ENCODE data around the gene TMEM45A. TPM values are rescaled to one million over a fixed set of nuclear protein-coding genes. Genes with fewer than 3 reads are reported as not detected.
"Not testable (repeated sequence)": the region's sequence is repeated elsewhere in the genome, so short reads cannot be mapped to it uniquely, and the experiment has no call there.

The TMEM45A gene
- total RNA-seq, 2 donors from 2014 or later, result 5.8 to 7.8 TPM

DNA sequence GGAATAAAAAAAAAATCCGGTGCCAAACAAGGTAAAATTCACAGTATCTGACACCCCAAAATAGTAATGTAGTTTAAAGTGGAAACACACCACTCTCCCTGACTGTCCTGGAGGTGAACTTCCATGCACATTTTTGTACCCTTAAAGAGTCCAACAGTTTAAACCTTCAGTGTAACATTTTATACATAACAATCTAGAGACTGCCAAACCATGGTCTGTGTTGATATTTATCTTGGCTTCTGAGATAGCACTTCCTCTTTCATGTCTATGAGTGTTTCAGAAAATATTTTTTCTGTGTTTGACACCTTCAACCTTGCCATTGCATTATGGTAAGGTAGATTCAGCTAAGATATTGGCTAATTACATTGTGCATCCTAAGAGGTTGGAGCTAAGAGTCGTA is 13.9 kb downstream of the TMEM45A start:
- H3K27me3 Mint-ChIP-seq (ENCODE audit: insufficient read depth), result peaks cover 9% of the 10 kb centered on the region
- no peak overlapping the region for H3K27ac Mint-ChIP-seq
- peaks cover 21% of the 10 kb centered on the region for H3K9me3 Mint-ChIP-seq
- no peaks in the 10 kb centered on the region for H3K4me1 Mint-ChIP-seq
- Histone ChIP-seq H3K9me3 (ENCODE audit: control insufficient read depth, low read length) (peaks cover 16% of the 10 kb centered on the region), H3K36me3 (ENCODE audit: control insufficient read depth, insufficient read depth, low read length) (no peaks in the 10 kb centered on the region), H3K27ac (ENCODE audit: low read depth, low read length) (no peak overlapping the region), H3K9ac (ENCODE audit: extremely low read depth, low read length, poor library complexity, severe bottlenecking) (no peak overlapping the region), H3K4me1 (ENCODE audit: control insufficient read depth, insufficient read depth, low read length) (no peaks in the 10 kb centered on the region), H3K27me3 (ENCODE audit: control insufficient read depth, insufficient read depth, low read length, poor library complexity, severe bottlenecking) (no peaks in the 10 kb centered on the region), H3K4me3 (ENCODE audit: low read length) (no peak overlapping the region)
- no peak overlapping the region for H3K4me3 Mint-ChIP-seq
- WGBS, 2 experiments (ENCODE audit: insufficient coverage in 1 of 2, insufficient read length in 1 of 2), result 83 to 96% methylated on average over 1 to 2 of the region's 2 CpGs
- H3K36me3 Mint-ChIP-seq (ENCODE audit: low read depth), result peaks cover 6% of the 10 kb centered on the region
- TF ChIP-seq, protein P1, sequence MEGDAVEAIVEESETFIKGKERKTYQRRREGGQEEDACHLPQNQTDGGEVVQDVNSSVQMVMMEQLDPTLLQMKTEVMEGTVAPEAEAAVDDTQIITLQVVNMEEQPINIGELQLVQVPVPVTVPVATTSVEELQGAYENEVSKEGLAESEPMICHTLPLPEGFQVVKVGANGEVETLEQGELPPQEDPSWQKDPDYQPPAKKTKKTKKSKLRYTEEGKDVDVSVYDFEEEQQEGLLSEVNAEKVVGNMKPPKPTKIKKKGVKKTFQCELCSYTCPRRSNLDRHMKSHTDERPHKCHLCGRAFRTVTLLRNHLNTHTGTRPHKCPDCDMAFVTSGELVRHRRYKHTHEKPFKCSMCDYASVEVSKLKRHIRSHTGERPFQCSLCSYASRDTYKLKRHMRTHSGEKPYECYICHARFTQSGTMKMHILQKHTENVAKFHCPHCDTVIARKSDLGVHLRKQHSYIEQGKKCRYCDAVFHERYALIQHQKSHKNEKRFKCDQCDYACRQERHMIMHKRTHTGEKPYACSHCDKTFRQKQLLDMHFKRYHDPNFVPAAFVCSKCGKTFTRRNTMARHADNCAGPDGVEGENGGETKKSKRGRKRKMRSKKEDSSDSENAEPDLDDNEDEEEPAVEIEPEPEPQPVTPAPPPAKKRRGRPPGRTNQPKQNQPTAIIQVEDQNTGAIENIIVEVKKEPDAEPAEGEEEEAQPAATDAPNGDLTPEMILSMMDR (conservative IDR thresholded peaks at IDR 0.05), result no peak
- DNase-seq, result no peak

DNA sequence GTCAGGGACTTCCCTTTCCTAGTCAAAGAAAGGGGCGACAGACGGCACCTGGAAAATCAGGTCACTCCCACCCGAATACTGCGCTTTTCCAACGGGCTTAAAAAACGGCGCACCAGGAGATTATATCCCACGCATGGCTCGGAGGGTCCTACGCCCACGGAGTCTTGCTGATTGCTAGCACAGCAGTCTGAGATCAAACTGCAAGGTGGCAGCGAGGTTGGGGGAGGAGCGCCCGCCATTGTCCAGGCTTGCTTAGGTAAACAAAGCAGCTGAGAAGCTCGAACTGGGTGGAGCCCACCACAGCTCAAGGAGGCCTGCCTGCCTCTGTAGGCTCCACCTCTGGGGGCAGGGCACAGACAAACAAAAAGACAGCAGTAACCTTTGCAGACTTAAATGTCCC is 17.4 kb downstream of the TMEM45A start:
- H3K4me3 Mint-ChIP-seq; H3K4me1 Mint-ChIP-seq; H3K27ac ChIP-seq (ENCODE audit: low read depth, low read length); DNase-seq; H3K36me3 ChIP-seq (ENCODE audit: control insufficient read depth, insufficient read depth, low read length); H3K4me3 ChIP-seq (ENCODE audit: low read length); H3K36me3 Mint-ChIP-seq (ENCODE audit: low read depth); H3K27me3 ChIP-seq (ENCODE audit: control insufficient read depth, insufficient read depth, low read length, poor library complexity, severe bottlenecking); H3K27ac Mint-ChIP-seq; H3K9ac ChIP-seq (ENCODE audit: extremely low read depth, low read length, poor library complexity, severe bottlenecking); H3K27me3 Mint-ChIP-seq (ENCODE audit: insufficient read depth); H3K4me1 ChIP-seq (ENCODE audit: control insufficient read depth, insufficient read depth, low read length): not testable (repeated sequence)
- H3K9me3 Mint-ChIP-seq, result peaks cover 23% of the 10 kb centered on the region
- WGBS, 2 experiments (ENCODE audit: insufficient coverage in 1 of 2, insufficient read length in 1 of 2), result 93 to 100% methylated on average over 1 to 14 of the region's 15 CpGs
- peaks cover 16% of the 10 kb centered on the region for H3K9me3 ChIP-seq (ENCODE audit: control insufficient read depth, low read length)

DNA sequence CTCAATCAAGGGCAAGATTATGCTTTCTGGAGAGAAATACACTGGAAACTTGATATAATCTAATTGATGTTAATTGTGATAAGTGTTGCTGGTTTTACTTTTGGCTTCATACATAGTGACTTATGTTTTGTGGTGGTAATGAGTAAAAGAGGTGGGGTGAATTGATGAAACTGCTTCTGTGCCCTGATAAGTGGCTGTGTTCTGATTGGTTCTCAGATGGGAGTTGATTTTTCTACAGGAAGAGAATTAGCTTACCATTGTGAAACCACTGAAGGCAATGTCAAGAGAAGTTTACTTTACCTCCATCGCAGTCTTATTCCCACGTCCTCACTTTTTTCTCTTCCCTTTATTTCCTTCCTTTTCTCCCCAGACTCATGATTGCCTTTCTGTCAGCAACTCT is 23.8 kb downstream of the TMEM45A start:
- H3K9me3 Mint-ChIP-seq, result peaks cover 7% of the 10 kb centered on the region
- no peak overlapping the region for H3K4me3 Mint-ChIP-seq
- no peaks in the 10 kb centered on the region for H3K9me3 ChIP-seq (ENCODE audit: control insufficient read depth, low read length)
- DNase-seq, result no peak
- no peaks in the 10 kb centered on the region for H3K36me3 ChIP-seq (ENCODE audit: control insufficient read depth, insufficient read depth, low read length)
- WGBS, 2 experiments (ENCODE audit: insufficient coverage in 1 of 2, insufficient read length in 1 of 2), result 86% methylated on average over 2 of the region's 2 CpGs; no CpG with 5 or more reads in 1 of the 2 experiments
- no peak overlapping the region for H3K9ac ChIP-seq (ENCODE audit: extremely low read depth, low read length, poor library complexity, severe bottlenecking)
- peaks cover 4% of the 10 kb centered on the region for H3K36me3 Mint-ChIP-seq (ENCODE audit: low read depth)
- no peaks in the 10 kb centered on the region for H3K27me3 ChIP-seq (ENCODE audit: control insufficient read depth, insufficient read depth, low read length, poor library complexity, severe bottlenecking)
- H3K4me1 Mint-ChIP-seq, result peaks cover 10% of the 10 kb centered on the region
- no peaks in the 10 kb centered on the region for H3K4me1 ChIP-seq (ENCODE audit: control insufficient read depth, insufficient read depth, low read length)
- TF ChIP-seq, protein P1 (conservative IDR thresholded peaks at IDR 0.05), result no peak
- H3K4me3 ChIP-seq (ENCODE audit: low read length), result no peak overlapping the region
- no peaks in the 10 kb centered on the region for H3K27me3 Mint-ChIP-seq (ENCODE audit: insufficient read depth)
- H3K27ac ChIP-seq (ENCODE audit: low read depth, low read length), result no peak overlapping the region
- no peak overlapping the region for H3K27ac Mint-ChIP-seq

DNA sequence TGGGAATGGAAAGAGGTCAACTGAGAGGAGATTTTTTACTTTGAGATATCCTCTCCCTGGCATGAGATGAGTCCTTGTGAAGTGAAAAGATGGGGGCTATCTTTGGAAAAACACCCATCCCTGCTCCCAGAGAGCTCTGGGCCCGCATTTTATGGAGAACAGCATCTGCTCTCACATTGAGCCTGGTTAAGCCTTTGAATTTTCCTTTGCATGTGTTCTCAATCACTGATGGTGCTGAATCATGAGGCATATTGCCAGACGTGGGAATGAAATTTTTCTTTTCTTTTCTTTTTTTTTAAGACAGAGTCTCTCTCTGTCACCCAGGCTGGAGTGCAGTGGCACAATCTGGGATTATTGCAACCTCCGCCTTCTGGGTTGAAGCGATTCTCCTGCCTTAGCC is 24.4 kb downstream of the TMEM45A start:
- H3K9me3 Mint-ChIP-seq, result peaks cover 7% of the 10 kb centered on the region

More for the DNA sequence above, 24.4 kb downstream of the TMEM45A start:
- Histone ChIP-seq H3K27ac (ENCODE audit: low read depth, low read length) (no peak overlapping the region), H3K27me3 (ENCODE audit: control insufficient read depth, insufficient read depth, low read length, poor library complexity, severe bottlenecking) (no peaks in the 10 kb centered on the region), H3K4me3 (ENCODE audit: low read length) (no peak overlapping the region), H3K9ac (ENCODE audit: extremely low read depth, low read length, poor library complexity, severe bottlenecking) (no peak overlapping the region), H3K4me1 (ENCODE audit: control insufficient read depth, insufficient read depth, low read length) (no peaks in the 10 kb centered on the region), H3K36me3 (ENCODE audit: control insufficient read depth, insufficient read depth, low read length) (no peaks in the 10 kb centered on the region), H3K9me3 (ENCODE audit: control insufficient read depth, low read length) (no peaks in the 10 kb centered on the region)
- no peak overlapping the region for H3K4me3 Mint-ChIP-seq
- WGBS, 2 experiments (ENCODE audit: insufficient coverage in 1 of 2, insufficient read length in 1 of 2), result 92 to 97% methylated on average over 4 of the region's 4 CpGs
- no peak for DNase-seq
- peaks cover 4% of the 10 kb centered on the region for H3K36me3 Mint-ChIP-seq (ENCODE audit: low read depth)
- TF ChIP-seq, protein P1 (conservative IDR thresholded peaks at IDR 0.05), result no peak
- peaks cover 10% of the 10 kb centered on the region for H3K4me1 Mint-ChIP-seq
- no peaks in the 10 kb centered on the region for H3K27me3 Mint-ChIP-seq (ENCODE audit: insufficient read depth)
- H3K27ac Mint-ChIP-seq, result no peak overlapping the region

Data from endodermal cell (in vitro differentiated cells).